HG02571 (cell line): ENCODE measurements around the gene MUC5AC.
"Not testable (repeated sequence)": the region's sequence is repeated elsewhere in the genome, so short reads cannot be mapped to it uniquely, and the experiment has no call there.

ENCODE experiments used
- ATAC-seq: cut with Tn5 transposase; IDR thresholded peaks from one replicate; pipeline ENCODE4 v1.9.1; 2021; ENCODE audit warnings: mild to moderate bottlenecking, moderate library complexity; ENCODE audit not compliant: unreplicated experiment

MUC5AC gene

DNA sequence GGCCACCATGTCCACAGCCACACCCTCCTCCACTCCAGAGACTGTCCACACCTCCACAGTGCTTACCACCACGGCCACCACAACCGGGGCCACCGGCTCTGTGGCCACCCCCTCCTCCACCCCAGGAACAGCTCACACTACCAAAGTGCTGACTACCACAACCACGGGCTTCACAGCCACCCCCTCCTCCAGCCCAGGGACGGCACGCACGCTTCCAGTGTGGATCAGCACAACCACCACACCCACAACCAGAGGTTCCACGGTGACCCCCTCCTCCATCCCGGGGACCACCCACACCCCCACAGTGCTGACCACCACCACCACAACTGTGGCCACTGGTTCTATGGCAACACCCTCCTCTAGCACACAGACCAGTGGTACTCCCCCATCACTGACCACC is 86.8 kb downstream of the MUC5AC start:
- not testable (repeated sequence) for ATAC-seq

- ATAC-seq = not testable (repeated sequence)
Measured at GRCh38 chr11:1245717-1246116, 88.0 kb downstream of the MUC5AC start.

DNA sequence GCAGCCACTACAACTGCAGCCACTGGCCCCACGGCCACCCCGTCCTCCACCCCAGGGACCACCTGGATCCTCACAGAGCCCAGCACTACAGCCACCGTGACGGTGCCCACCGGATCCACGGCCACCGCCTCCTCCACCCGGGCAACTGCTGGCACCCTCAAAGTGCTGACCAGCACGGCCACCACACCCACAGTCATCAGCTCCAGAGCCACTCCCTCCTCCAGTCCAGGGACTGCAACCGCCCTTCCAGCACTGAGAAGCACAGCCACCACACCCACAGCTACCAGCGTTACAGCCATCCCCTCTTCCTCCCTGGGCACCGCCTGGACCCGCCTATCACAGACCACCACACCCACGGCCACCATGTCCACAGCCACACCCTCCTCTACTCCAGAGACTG is 88.5 kb downstream of the MUC5AC start:
- ATAC-seq = not testable (repeated sequence)

- ATAC-seq = not testable (repeated sequence)
Measured at GRCh38 chr11:1247026-1247425, 89.3 kb downstream of the MUC5AC start.

DNA sequence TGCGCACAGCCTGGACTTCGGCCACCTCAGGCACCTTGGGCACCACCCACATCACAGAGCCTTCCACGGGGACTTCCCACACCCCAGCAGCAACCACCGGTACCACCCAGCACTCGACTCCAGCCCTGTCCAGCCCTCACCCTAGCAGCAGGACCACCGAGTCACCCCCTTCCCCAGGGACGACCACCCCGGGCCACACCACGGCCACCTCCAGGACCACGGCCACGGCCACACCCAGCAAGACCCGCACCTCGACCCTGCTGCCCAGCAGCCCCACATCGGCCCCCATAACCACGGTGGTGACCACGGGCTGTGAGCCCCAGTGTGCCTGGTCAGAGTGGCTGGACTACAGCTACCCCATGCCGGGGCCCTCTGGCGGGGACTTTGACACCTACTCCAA is 91.2 kb downstream of the MUC5AC start:
- ATAC-seq = not testable (repeated sequence)

DNA sequence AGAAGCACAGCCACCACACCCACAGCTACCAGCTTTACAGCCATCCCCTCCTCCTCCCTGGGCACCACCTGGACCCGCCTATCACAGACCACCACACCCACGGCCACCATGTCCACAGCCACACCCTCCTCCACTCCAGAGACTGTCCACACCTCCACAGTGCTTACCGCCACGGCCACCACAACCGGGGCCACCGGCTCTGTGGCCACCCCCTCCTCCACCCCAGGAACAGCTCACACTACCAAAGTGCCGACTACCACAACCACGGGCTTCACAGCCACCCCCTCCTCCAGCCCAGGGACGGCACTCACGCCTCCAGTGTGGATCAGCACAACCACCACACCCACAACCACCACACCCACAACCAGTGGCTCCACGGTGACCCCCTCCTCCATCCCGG is 92.7 kb downstream of the MUC5AC start:
- not testable (repeated sequence) for ATAC-seq
